Astrocyte (in vitro differentiated cells and primary cell): ENCODE data around the gene RNU6-1. TPM values are rescaled to one million over a fixed set of nuclear protein-coding genes. Genes with fewer than 3 reads are reported as not detected.

Experiments used
- DNase-seq: peaks from one replicate; pipeline ENCODE4 v3.0.0-alpha.2; 2010; ENCODE audit warnings: low read depth
- FAIRE-seq: peaks from 2 replicates; lab custom pipeline; 2011; peaks lifted over from hg19 to GRCh38; lab: Jason Lieb, UNC
- H2AFZ ChIP-seq: 2 replicates; pipeline ENCODE4 v1.6.0; 2012; ENCODE audit warnings: low read depth, low read length, inconsistent platforms
- H3K27ac ChIP-seq: 2 replicates; pipeline ENCODE4 v1.5.1; 2011; ENCODE audit warnings: low read depth, low read length, inconsistent platforms
- H3K27me3 ChIP-seq: 2 replicates; pipeline ENCODE4 v1.6.0; 2011; ENCODE audit warnings: low read length, inconsistent platforms; ENCODE audit not compliant: insufficient read depth
- H3K36me3 ChIP-seq: 2 replicates; pipeline ENCODE4 v1.5.1; 2011; ENCODE audit warnings: low read length, inconsistent platforms; ENCODE audit not compliant: insufficient read depth
- H3K4me1 ChIP-seq: 2 replicates; pipeline ENCODE4 v1.5.1; 2011; ENCODE audit warnings: low read length, inconsistent platforms; ENCODE audit not compliant: insufficient read depth
- H3K4me2 ChIP-seq: 2 replicates; pipeline ENCODE4 v1.6.0; 2012; ENCODE audit warnings: low read length, inconsistent platforms
- H3K4me3 ChIP-seq: 2 replicates; pipeline ENCODE4 v1.5.1; 2011; ENCODE audit warnings: low read depth, mild to moderate bottlenecking, low read length, inconsistent platforms; ENCODE audit not compliant: insufficient read depth
- H3K79me2 ChIP-seq: 2 replicates; pipeline ENCODE4 v1.6.0; 2012; ENCODE audit warnings: mild to moderate bottlenecking, low read length, inconsistent platforms; ENCODE audit not compliant: insufficient read depth
- H3K9ac ChIP-seq: 2 replicates; pipeline ENCODE4 v1.6.0; 2012; ENCODE audit warnings: mild to moderate bottlenecking, low read length, inconsistent platforms
- H3K9me3 ChIP-seq: 2 replicates; pipeline ENCODE4 v1.5.1; 2012; ENCODE audit warnings: low read depth, mild to moderate bottlenecking, low read length, inconsistent platforms; ENCODE audit not compliant: insufficient read depth
- H4K20me1 ChIP-seq: 2 replicates; pipeline ENCODE4 v1.6.0; 2012; ENCODE audit warnings: low read length, inconsistent platforms; ENCODE audit not compliant: insufficient read depth
- H3K27ac Mint-ChIP-seq: one replicate; pipeline ENCODE4 v1.8.0; 2021; ENCODE audit warnings: mild to moderate bottlenecking, mixed read lengths; ENCODE audit not compliant: unreplicated experiment
- H3K27me3 Mint-ChIP-seq: one replicate; pipeline ENCODE4 v1.8.0; 2021; ENCODE audit warnings: low read depth, mixed read lengths; ENCODE audit not compliant: unreplicated experiment
- H3K36me3 Mint-ChIP-seq: one replicate; pipeline ENCODE4 v1.8.0; 2021; ENCODE audit warnings: low read depth, mixed read lengths; ENCODE audit not compliant: unreplicated experiment
- H3K4me1 Mint-ChIP-seq: one replicate; pipeline ENCODE4 v1.8.0; 2021; ENCODE audit warnings: low read depth, mixed read lengths; ENCODE audit not compliant: unreplicated experiment
- H3K4me3 Mint-ChIP-seq: one replicate; pipeline ENCODE4 v1.8.0; 2021; ENCODE audit warnings: mild to moderate bottlenecking, moderate library complexity, mixed read lengths; ENCODE audit not compliant: unreplicated experiment
- H3K9me3 Mint-ChIP-seq: one replicate; pipeline ENCODE4 v1.8.0; 2021; ENCODE audit warnings: mild to moderate bottlenecking, mixed read lengths; ENCODE audit not compliant: unreplicated experiment
- CTCF ChIP-seq: IDR thresholded peaks from 2 replicates; pipeline ENCODE4 v1.5.1; 2011; ENCODE audit warnings: low read depth, mild to moderate bottlenecking, inconsistent platforms, low read length, moderate library complexity; ENCODE audit not compliant: insufficient read depth
- EZH2 ChIP-seq: IDR thresholded peaks from 2 replicates; pipeline ENCODE4 v1.6.1; 2012; ENCODE audit warnings: mild to moderate bottlenecking, low read length, inconsistent platforms; ENCODE audit not compliant: insufficient read depth
- total RNA-seq: library from RNA; stranded (reverse); gene quantifications from 2 replicates; pipeline ENCODE4 v1.2.1, GENCODE V29; 2021

Gene RNU6-1
- total RNA-seq, 1 donor from 2014 or later = not detected

GRCh38 chr15:67808821-67809220 lies 31.0 kb downstream of the RNU6-1 start:
- Mint-ChIP-seq H3K27ac (no peak overlapping the region), H3K27me3 (peaks cover 23% of the 10 kb centered on the region)
- FAIRE-seq = no peak

GRCh38 chr15:67807836-67808235 lies 32.0 kb downstream of the RNU6-1 start:
- Histone ChIP-seq H3K79me2 (no peaks in the 10 kb centered on the region), H4K20me1 (no peaks in the 10 kb centered on the region), H3K4me1 (no peaks in the 10 kb centered on the region), H3K36me3 (no peaks in the 10 kb centered on the region), H3K9me3 (no peaks in the 10 kb centered on the region), H3K4me3 (no peak overlapping the region), H2AFZ (no peak overlapping the region), H3K4me2 (no peak overlapping the region), H3K9ac (no peak overlapping the region), H3K27ac (no peak overlapping the region), H3K27me3 (peaks cover 9% of the 10 kb centered on the region)
- no peak overlapping the region for H3K4me3 Mint-ChIP-seq
- DNase-seq = no peak
- H3K27me3 Mint-ChIP-seq = peaks cover 17% of the 10 kb centered on the region
- FAIRE-seq = no peak
- no peaks in the 10 kb centered on the region for H3K4me1 Mint-ChIP-seq
- H3K36me3 Mint-ChIP-seq = peaks cover 2% of the 10 kb centered on the region
- no peak overlapping the region for H3K27ac Mint-ChIP-seq
- no peak for TF ChIP-seq EZH2
- TF ChIP-seq CTCF = no peak
- H3K9me3 Mint-ChIP-seq = peaks cover 2% of the 10 kb centered on the region

More at GRCh38 chr15:67808821-67809220, 31.0 kb downstream of the RNU6-1 start:
- no peaks in the 10 kb centered on the region for H3K9me3 ChIP-seq
- H3K36me3 ChIP-seq = no peaks in the 10 kb centered on the region
- no peak overlapping the region for H3K27ac ChIP-seq
- Mint-ChIP-seq H3K4me1 (no peaks in the 10 kb centered on the region), H3K9me3 (peaks cover 4% of the 10 kb centered on the region), H3K36me3 (peaks cover 2% of the 10 kb centered on the region), H3K4me3 (no peak overlapping the region)
- no peak overlapping the region for H2AFZ ChIP-seq
- no peaks in the 10 kb centered on the region for H3K4me1 ChIP-seq
- no peaks in the 10 kb centered on the region for H3K79me2 ChIP-seq
- H4K20me1 ChIP-seq = no peaks in the 10 kb centered on the region
- no peak for DNase-seq
- no peak for TF ChIP-seq EZH2
- no peak for TF ChIP-seq CTCF
- no peak overlapping the region for H3K4me3 ChIP-seq
- no peak overlapping the region for H3K4me2 ChIP-seq
- H3K27me3 ChIP-seq = peaks cover 9% of the 10 kb centered on the region
- no peak overlapping the region for H3K9ac ChIP-seq

GRCh38 chr15:67807141-67807540 lies 32.7 kb downstream of the RNU6-1 start:
- H3K9me3 ChIP-seq = no peaks in the 10 kb centered on the region
- peaks cover 3% of the 10 kb centered on the region for H3K27me3 ChIP-seq
- Mint-ChIP-seq H3K27ac (no peak overlapping the region), H3K27me3 (peaks cover 11% of the 10 kb centered on the region), H3K36me3 (peaks cover 2% of the 10 kb centered on the region), H3K4me1 (no peaks in the 10 kb centered on the region), H3K4me3 (no peak overlapping the region), H3K9me3 (peaks cover 2% of the 10 kb centered on the region)
- H3K9ac ChIP-seq = no peak overlapping the region
- FAIRE-seq = no peak
- no peak overlapping the region for H3K27ac ChIP-seq
- TF ChIP-seq CTCF (no peak), EZH2 (no peak)
- no peak for DNase-seq
- H4K20me1 ChIP-seq = no peaks in the 10 kb centered on the region
- H3K4me1 ChIP-seq = no peaks in the 10 kb centered on the region
- no peak overlapping the region for H3K4me3 ChIP-seq
- H3K79me2 ChIP-seq = no peaks in the 10 kb centered on the region
- no peaks in the 10 kb centered on the region for H3K36me3 ChIP-seq
- H2AFZ ChIP-seq = no peak overlapping the region
- no peak overlapping the region for H3K4me2 ChIP-seq
